Liver (tissue), 9 donors: ENCODE data around the gene TMEM132E. TPM values are rescaled to one million over a fixed set of nuclear protein-coding genes. Genes with fewer than 3 reads are reported as not detected.

Experiments used
- DNase-seq: peaks from one replicate; pipeline ENCODE4 v3.0.0-alpha.2; 2017; ENCODE audit warnings: low spot score
- H3K27ac ChIP-seq, 2 donors: one replicate each; pipeline ENCODE4 v1.7.0; 2013; ENCODE audit warnings: inconsistent platforms in 2 of 2, low read length in 2 of 2, control low read depth in 1 of 2, low read depth in 1 of 2, mild to moderate bottlenecking in 1 of 2
- H3K27me3 ChIP-seq, 4 donors: one replicate each; pipeline versions ENCODE4 v1.6.1 to v1.7.0; 2013; ENCODE audit warnings: low read length in 3 of 4, inconsistent platforms in 1 of 4, mild to moderate bottlenecking in 1 of 4, moderate library complexity in 1 of 4; ENCODE audit not compliant: control insufficient read depth in 4 of 4, insufficient read depth in 4 of 4
- H3K36me3 ChIP-seq, 4 donors: one replicate each; pipeline versions ENCODE4 v1.6.1 to v1.7.0; 2013; ENCODE audit warnings: low read length in 3 of 4, mild to moderate bottlenecking in 3 of 4, low read depth in 1 of 4, moderate library complexity in 1 of 4; ENCODE audit not compliant: control insufficient read depth in 4 of 4, insufficient read depth in 3 of 4
- H3K4me1 ChIP-seq, 4 donors: one replicate each; pipeline versions ENCODE4 v1.6.1 to v1.7.0; 2013; ENCODE audit warnings: low read length in 3 of 4, mild to moderate bottlenecking in 3 of 4, moderate library complexity in 1 of 4; ENCODE audit not compliant: control insufficient read depth in 4 of 4, insufficient read depth in 4 of 4
- H3K4me3 ChIP-seq, 3 donors: one replicate each; pipeline versions ENCODE4 v1.6.1 to v1.7.0; 2013; ENCODE audit warnings: low read length in 3 of 3, control low read depth in 1 of 3, low read depth in 1 of 3, mild to moderate bottlenecking in 1 of 3
- H3K9ac ChIP-seq, 2 donors: one replicate each; pipeline ENCODE4 v1.7.0; 2013; ENCODE audit warnings: low read length in 2 of 2, mild to moderate bottlenecking in 2 of 2, moderate library complexity in 2 of 2, control low read depth in 1 of 2, low read depth in 1 of 2
- H3K9me3 ChIP-seq, 4 donors: one replicate each; pipeline versions ENCODE4 v1.6.1 to v1.7.0; 2013; ENCODE audit warnings: low read length in 3 of 4; ENCODE audit not compliant: control insufficient read depth in 4 of 4
- EGR1 ChIP-seq, 2 donors: IDR thresholded peaks; 2 replicates each; pipeline ENCODE4 v1.6.1; 2016 to 2018; ENCODE audit warnings: antibody characterized with exemption in 2 of 2, low read depth in 2 of 2
- FOXA1 ChIP-seq: IDR thresholded peaks from 2 replicates; pipeline ENCODE4 v1.6.1; 2016; ENCODE audit warnings: antibody characterized with exemption
- RAD21 ChIP-seq, 2 donors: IDR thresholded peaks; 2 replicates each; pipeline ENCODE4 v1.6.1; 2016; ENCODE audit warnings: antibody characterized with exemption in 2 of 2, mild to moderate bottlenecking in 2 of 2
- RXRA ChIP-seq, 2 donors: IDR thresholded peaks; 2 replicates each; pipeline ENCODE4 v1.6.1; 2017 to 2018; ENCODE audit warnings: antibody characterized with exemption in 2 of 2, mild to moderate bottlenecking in 1 of 2
- SP1 ChIP-seq: IDR thresholded peaks from 2 replicates; pipeline ENCODE4 v1.6.1; 2018; ENCODE audit warnings: antibody characterized with exemption, mild to moderate bottlenecking
- WGBS: extraction: QIAGEN DNeasy Blood & Tissue Kit; methylation state at CpG from one replicate; pipeline ENCODE4 v1.1.7; 2013; 5-methylcytosine and 5-hydroxymethylcytosine counted together
- polyA plus RNA-seq, 2 donors: library from polyadenylated mRNA; stranded (reverse) in 1 of 2; unstranded in 1 of 2; fragments of 200-250 nt in 1 of 2; fragments of >200 nt in 1 of 2; fragmentation: Nextera tagmentation in 1 of 2; extraction: Ambion mirVana in 1 of 2; gene quantifications; one replicate each; pipeline versions ENCODE4 v1.2.1 to v1.2.3, GENCODE V29; 2013 to 2015
- total RNA-seq, 2 donors: library from RNA; depleted of rRNA; stranded (reverse); fragments of >200 nt; gene quantifications; one replicate each; pipeline ENCODE4 v1.2.3, GENCODE V29; 2014
- TF ChIP-seq, protein P1 (sequence below): fragments of 150-350 bp; IDR thresholded peaks from 2 replicates; pipeline ENCODE4 v1.5.1; 2017; ENCODE audit warnings: improper control_type of control experiment, low read depth, low read length; ENCODE audit not compliant: missing input control
- TF ChIP-seq, protein P2 (sequence below): IDR thresholded peaks from 2 replicates; pipeline ENCODE4 v1.6.1; 2016; ENCODE audit warnings: antibody characterized with exemption
- TF ChIP-seq, protein P3 (sequence below): IDR thresholded peaks from 2 replicates; pipeline ENCODE4 v1.6.1; 2016; ENCODE audit warnings: antibody characterized with exemption
- TF ChIP-seq, protein P4 (sequence below): IDR thresholded peaks from 2 replicates; pipeline ENCODE4 v1.6.1; 2016; ENCODE audit warnings: antibody characterized with exemption, mild to moderate bottlenecking
- donor health status: healthy.
- donor health status: healthy.
- donor health status: healthy.
- donor health status: healthy.
- donor health status: healthy.

TMEM132E gene
- total and polyA plus RNA-seq, 4 donors: 0.25 to 1.2 (median 0.46) TPM; not detected in 1

DNA sequence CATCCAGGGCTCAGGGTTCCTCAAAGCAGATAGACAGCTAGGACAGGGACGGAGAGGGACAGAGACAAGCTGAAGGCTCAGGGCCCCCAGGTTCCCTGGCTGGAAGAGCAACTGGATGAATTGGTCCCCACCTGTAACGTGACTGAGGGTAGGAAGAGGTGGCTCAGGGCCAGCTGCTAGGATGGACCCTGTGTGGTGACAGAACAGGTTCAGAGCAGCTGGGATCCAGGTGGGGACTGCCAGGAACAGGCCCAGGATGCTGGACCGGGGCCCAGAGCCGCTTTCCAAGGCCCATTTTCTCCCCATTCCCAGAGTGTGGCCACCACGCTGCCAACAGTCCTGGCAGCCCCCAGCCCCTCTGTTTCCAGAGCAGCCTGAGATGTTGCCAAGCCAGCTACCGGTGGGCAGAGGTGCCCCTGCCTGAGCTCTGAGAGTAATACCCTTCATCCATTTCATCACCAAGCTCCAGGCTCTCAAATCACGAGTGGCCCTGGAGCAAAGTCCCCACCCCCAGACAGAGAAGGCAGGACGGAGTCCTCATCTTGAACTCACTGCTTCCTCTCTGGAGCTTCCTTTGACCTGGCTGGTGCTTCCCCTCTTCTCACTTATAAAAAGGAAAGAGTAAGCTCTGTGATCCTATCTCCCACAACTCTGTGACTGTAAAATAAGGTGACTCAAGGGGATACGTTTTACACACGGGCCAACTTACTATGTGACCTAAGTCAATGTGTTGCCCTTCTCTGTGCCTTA lies 79.6 kb downstream of the TMEM132E start:
- TF ChIP-seq, protein P1, sequence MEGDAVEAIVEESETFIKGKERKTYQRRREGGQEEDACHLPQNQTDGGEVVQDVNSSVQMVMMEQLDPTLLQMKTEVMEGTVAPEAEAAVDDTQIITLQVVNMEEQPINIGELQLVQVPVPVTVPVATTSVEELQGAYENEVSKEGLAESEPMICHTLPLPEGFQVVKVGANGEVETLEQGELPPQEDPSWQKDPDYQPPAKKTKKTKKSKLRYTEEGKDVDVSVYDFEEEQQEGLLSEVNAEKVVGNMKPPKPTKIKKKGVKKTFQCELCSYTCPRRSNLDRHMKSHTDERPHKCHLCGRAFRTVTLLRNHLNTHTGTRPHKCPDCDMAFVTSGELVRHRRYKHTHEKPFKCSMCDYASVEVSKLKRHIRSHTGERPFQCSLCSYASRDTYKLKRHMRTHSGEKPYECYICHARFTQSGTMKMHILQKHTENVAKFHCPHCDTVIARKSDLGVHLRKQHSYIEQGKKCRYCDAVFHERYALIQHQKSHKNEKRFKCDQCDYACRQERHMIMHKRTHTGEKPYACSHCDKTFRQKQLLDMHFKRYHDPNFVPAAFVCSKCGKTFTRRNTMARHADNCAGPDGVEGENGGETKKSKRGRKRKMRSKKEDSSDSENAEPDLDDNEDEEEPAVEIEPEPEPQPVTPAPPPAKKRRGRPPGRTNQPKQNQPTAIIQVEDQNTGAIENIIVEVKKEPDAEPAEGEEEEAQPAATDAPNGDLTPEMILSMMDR: no peak
- TF ChIP-seq, protein P2, sequence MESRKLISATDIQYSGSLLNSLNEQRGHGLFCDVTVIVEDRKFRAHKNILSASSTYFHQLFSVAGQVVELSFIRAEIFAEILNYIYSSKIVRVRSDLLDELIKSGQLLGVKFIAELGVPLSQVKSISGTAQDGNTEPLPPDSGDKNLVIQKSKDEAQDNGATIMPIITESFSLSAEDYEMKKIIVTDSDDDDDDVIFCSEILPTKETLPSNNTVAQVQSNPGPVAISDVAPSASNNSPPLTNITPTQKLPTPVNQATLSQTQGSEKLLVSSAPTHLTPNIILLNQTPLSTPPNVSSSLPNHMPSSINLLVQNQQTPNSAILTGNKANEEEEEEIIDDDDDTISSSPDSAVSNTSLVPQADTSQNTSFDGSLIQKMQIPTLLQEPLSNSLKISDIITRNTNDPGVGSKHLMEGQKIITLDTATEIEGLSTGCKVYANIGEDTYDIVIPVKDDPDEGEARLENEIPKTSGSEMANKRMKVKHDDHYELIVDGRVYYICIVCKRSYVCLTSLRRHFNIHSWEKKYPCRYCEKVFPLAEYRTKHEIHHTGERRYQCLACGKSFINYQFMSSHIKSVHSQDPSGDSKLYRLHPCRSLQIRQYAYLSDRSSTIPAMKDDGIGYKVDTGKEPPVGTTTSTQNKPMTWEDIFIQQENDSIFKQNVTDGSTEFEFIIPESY: no peak
- DNase-seq: no peak
- 83% methylated on average over 10 of the region's 10 CpGs for WGBS
- Histone ChIP-seq H3K9ac (no peak overlapping the region), H3K4me1 (no peaks in the 10 kb centered on the region), H3K36me3 (no peaks in the 10 kb centered on the region), H3K4me3 (no peak overlapping the region), H3K9me3 (no peaks in the 10 kb centered on the region), H3K27ac (no peak overlapping the region), H3K27me3 (peaks cover 0 to 3% (median under 1%) of the 10 kb centered on the region in 4 donors)

DNA sequence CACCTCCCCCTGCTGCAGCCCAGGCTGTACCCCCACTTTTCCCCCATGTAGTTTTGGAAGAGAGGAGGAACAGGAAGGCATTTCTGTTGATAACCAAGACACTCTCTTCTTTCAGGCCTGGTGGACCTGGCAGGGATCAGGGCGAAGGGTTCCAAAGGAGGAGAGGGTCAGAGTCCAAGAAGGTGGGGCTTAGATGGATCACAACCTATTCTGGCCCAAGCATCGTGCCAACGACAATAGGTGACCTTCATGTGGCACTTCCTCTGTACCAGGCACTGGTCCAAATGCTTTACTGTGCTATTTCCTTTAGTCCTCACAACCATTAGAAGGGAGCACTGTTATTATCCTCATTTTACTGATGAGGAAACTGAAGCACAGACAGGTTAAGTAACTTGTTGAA lies 84.3 kb downstream of the TMEM132E start:
- no peak overlapping the region for H3K4me3 ChIP-seq
- WGBS: 24% methylated on average over 3 of the region's 3 CpGs

DNA sequence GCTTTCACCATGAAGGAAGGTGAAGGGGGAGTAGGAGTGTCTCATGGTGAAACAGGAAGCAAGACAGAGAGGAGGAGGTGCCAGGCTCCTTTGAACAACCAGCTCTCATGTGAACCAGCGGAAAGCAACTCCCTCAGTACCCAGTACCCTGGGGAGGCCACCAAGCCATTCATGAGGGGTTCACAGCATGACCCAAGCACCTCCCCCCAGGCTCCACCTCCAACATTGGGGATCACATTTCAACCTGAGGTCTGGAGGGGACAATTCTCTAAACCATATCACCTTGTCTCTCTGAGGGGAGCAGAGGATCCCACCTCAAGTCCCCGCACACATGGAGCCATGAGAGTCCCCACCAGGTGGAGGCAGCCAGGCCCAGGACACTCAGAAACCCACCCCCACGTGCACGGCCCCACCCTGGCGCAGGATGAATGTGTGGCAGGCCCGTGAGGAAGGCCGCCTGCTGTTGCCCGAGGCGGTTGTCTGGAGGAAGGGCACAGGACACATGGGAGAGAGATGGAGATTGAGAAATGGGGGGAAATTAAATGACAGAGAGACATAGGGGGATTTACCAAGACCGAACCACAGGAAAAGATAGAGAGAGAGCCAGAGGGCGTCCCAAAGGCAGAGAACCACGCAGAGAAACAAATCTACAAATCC lies 85.9 kb downstream of the TMEM132E start:
- no peak for DNase-seq

More for the DNA sequence above, 84.3 kb downstream of the TMEM132E start:
- Histone ChIP-seq H3K36me3 (no peaks in the 10 kb centered on the region), H3K9ac (no peak overlapping the region), H3K27me3 (peaks cover 0 to 6% (median 2%) of the 10 kb centered on the region in 4 donors), H3K4me1 (no peaks in the 10 kb centered on the region), H3K27ac (no peak overlapping the region), H3K9me3 (no peaks in the 10 kb centered on the region)
- DNase-seq: no peak
- TF ChIP-seq RAD21 (IDR thresholded peaks at IDR 0.05): no peak
- TF ChIP-seq EGR1 (IDR thresholded peaks at IDR 0.05; ENCODE audit: low read depth in 2 of 2): no peak
- no peak for TF ChIP-seq SP1

More for the DNA sequence above, 85.9 kb downstream of the TMEM132E start:
- Histone ChIP-seq H3K27me3 (peaks cover 0 to 3% (median 2%) of the 10 kb centered on the region in 4 donors), H3K9ac (no peak overlapping the region), H3K9me3 (no peaks in the 10 kb centered on the region), H3K4me3 (no peak overlapping the region), H3K4me1 (no peaks in the 10 kb centered on the region), H3K27ac (no peak overlapping the region), H3K36me3 (no peaks in the 10 kb centered on the region)
- 44% methylated on average over 12 of the region's 12 CpGs for WGBS
- TF ChIP-seq, protein P3, sequence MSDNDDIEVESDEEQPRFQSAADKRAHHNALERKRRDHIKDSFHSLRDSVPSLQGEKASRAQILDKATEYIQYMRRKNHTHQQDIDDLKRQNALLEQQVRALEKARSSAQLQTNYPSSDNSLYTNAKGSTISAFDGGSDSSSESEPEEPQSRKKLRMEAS: no peak
- no peak for TF ChIP-seq FOXA1
- TF ChIP-seq SP1: no peak
- TF ChIP-seq, protein P2: no peak
- no peak for TF ChIP-seq RXRA (IDR thresholded peaks at IDR 0.05)
- TF ChIP-seq, protein P4, sequence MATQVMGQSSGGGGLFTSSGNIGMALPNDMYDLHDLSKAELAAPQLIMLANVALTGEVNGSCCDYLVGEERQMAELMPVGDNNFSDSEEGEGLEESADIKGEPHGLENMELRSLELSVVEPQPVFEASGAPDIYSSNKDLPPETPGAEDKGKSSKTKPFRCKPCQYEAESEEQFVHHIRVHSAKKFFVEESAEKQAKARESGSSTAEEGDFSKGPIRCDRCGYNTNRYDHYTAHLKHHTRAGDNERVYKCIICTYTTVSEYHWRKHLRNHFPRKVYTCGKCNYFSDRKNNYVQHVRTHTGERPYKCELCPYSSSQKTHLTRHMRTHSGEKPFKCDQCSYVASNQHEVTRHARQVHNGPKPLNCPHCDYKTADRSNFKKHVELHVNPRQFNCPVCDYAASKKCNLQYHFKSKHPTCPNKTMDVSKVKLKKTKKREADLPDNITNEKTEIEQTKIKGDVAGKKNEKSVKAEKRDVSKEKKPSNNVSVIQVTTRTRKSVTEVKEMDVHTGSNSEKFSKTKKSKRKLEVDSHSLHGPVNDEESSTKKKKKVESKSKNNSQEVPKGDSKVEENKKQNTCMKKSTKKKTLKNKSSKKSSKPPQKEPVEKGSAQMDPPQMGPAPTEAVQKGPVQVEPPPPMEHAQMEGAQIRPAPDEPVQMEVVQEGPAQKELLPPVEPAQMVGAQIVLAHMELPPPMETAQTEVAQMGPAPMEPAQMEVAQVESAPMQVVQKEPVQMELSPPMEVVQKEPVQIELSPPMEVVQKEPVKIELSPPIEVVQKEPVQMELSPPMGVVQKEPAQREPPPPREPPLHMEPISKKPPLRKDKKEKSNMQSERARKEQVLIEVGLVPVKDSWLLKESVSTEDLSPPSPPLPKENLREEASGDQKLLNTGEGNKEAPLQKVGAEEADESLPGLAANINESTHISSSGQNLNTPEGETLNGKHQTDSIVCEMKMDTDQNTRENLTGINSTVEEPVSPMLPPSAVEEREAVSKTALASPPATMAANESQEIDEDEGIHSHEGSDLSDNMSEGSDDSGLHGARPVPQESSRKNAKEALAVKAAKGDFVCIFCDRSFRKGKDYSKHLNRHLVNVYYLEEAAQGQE: no peak
- TF ChIP-seq, protein P1: no peak
